ENCODE measurements around the gene TRIM27.
"Not testable (repeated sequence)": the region's sequence is repeated elsewhere in the genome, so short reads cannot be mapped to it uniquely, and the experiment has no call there.

DNA sequence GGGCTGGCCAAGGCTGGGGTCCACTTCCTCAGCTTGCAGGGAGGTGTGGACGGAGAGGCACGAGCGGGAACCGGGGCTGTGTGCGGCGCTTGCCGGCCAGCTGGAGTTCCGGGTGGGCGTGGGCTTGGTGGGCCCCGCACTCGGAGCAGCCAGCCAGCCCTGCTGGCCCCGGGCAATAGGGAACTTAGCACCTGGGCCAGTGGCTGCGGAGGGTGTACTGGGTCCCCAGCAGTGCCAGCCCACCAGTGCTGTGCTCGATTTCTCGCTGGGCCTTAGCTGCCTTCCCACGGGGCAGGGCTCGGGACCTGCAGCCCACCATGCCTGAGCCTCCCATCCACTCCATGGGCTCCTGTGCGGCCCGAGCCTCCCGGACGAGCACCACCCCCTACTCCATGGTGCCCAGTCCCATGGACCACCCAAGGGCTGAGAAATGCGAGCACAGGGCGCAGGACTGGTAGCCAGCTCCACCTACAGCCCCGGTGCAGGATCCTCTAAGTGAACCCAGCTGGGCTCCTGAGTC, 34.1 kb upstream of the TRIM27 start:
- TF ChIP-seq, protein P1, sequence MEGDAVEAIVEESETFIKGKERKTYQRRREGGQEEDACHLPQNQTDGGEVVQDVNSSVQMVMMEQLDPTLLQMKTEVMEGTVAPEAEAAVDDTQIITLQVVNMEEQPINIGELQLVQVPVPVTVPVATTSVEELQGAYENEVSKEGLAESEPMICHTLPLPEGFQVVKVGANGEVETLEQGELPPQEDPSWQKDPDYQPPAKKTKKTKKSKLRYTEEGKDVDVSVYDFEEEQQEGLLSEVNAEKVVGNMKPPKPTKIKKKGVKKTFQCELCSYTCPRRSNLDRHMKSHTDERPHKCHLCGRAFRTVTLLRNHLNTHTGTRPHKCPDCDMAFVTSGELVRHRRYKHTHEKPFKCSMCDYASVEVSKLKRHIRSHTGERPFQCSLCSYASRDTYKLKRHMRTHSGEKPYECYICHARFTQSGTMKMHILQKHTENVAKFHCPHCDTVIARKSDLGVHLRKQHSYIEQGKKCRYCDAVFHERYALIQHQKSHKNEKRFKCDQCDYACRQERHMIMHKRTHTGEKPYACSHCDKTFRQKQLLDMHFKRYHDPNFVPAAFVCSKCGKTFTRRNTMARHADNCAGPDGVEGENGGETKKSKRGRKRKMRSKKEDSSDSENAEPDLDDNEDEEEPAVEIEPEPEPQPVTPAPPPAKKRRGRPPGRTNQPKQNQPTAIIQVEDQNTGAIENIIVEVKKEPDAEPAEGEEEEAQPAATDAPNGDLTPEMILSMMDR (IDR thresholded peaks at IDR 0.05) = not testable (repeated sequence)
- TF ChIP-seq POLR2A, EP300 (IDR thresholded peaks at IDR 0.05): not testable (repeated sequence)
